M059J (cell line): ENCODE data around the gene HOOK2. TPM values are rescaled to one million over a fixed set of nuclear protein-coding genes. Genes with fewer than 3 reads are reported as not detected.
A peak's percentile ranks its signal among the peaks of the same experiment; 100 is the strongest.

Experiments
- DNase-seq: peaks from one replicate; pipeline ENCODE4 v3.0.0-alpha.2; 2012; ENCODE audit warnings: low read depth
- total RNA-seq: library from RNA; depleted of rRNA; stranded (reverse); fragments of >200 nt; shearing (Covaris generic); gene quantifications from 2 replicates; pipeline ENCODE4 v1.2.3, GENCODE V29; 2014

HOOK2 gene
- total RNA-seq, 1 experiment from 2014 or later, result 8.4 TPM

DNA sequence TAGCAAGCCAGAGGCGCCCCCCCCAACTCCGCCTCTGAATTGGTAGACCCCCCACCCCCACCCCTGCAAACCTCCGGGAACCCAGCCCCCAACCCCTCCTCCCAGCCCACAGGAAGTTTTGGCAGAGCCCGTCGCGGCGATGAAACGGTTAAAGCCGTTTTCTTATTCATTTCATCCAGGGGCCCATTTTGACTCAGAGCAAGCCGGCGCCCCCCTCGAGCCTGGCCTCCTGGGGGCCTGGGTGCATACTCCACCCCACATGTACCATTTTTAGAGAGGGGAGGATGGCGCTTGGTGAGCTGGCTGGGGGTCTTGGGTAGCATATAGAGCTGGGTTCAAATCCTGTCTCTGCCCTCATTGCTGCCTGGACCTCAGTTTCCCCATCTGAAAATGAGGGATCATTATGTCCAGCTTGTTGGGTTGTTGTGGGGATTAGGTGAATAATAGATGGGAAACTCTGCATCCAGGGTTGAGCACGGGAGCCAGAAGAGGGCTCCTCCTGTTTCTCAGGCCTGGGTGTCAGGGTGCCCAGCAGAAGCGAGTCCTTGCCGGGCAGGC lies 8.0 kb upstream of the HOOK2 start:
- no peak for DNase-seq

GRCh38 chr19:12782424-12783290 lies 7.3 kb upstream of the HOOK2 start:
- peak; percentile 77 for DNase-seq

GRCh38 chr19:12782174-12782423 lies 6.7 kb upstream of the HOOK2 start:
- no peak for DNase-seq

- peak; percentile 69 for DNase-seq
Observed at GRCh38 chr19:12779162-12779993, 4.0 kb upstream of the HOOK2 start.

DNA sequence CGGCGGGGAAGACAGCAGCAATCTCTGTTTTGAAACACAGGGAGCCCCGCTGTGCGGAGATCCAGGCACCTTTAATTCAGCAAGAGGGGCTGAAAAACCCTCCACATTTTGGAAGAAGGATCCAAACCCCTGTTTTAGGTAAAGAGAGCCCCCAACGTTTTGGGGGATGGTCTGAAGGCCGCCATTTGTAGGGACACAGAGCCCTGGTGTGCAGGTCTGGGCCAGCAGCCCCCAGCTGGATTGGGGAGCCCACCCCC lies 3.5 kb upstream of the HOOK2 start:
- no peak for DNase-seq

- peak; percentile 82 for DNase-seq
Observed at GRCh38 chr19:12778017-12778904, 2.9 kb upstream of the HOOK2 start.

DNA sequence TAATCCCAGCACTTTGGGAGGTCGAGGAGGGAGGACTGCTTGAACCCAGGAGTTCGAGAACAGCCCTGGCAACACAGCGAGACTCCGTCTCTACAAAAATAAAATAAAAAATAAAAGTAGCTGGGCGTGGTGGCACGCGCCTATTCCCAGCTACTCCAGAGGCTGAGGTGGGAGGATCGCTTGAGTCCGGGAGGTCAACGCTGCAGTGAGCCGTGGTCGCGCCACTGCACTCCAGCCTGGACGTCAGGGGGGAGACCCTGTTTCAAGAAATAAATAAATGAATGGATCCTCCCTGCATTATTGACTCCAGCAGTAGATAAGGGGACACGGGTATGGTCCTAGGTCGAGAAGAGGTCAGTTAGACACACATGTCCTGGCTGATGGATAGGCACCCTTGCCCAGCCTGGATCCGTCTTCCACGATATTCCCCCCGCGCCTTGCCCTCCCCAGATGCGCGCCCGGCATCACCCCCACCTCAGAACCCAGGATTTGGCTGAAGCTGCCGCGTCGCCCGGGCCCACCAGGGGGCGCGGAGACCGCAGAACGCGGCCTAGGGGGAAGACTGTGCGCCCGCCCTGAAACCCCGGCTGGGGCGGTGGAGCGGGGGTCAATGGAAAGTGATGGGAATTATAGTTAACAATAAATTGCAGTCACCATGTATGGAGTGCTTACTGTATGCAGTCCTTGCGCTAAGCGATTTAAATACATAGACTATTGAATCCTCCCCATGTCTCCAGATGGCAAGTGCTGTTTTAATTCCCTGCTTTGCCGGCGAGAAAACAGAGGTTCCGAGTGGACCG lies 2.1 kb upstream of the HOOK2 start:
- peak; percentile 74 for DNase-seq

DNA sequence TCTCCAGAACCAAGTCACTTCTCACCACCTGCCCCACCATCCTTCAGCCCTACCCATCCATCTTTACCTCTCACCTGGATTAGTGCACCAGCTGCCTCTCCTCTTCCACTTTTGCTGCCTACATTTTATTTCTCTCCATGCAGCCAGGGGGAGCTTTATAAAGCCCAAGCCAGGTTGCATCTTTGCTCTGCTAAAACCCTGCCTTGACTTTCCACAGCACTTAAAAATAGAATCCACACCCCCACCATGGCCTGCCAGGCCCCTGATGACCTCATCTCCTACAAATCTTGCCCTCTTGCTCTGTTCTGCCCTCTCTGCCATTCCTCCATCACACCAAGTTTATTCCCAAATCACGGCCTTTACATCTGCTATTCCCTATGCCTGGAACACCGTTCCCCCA lies 1.8 kb downstream of the HOOK2 start:
- peak; percentile 52 for DNase-seq

DNA sequence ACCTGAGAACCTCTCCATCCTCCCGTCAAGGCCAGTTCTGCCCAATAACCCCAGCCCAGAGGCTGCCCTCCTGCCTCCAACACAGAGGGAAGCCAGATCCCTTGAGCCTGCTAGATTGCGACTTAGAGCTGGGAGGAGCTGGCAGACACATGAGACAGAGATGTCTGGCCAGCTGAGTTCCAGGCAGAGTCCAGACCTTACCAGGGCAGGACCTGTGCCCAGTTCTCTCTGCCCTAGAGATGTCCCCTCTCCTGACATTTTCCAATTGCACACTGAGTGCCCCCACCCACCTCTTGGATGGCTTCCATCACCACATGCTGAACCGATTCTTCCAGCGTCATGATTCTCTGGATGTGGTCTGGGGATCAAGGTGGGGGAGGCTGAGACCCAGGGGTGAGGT lies 3.0 kb downstream of the HOOK2 start:
- no peak for DNase-seq

GRCh38 chr19:12770922-12771321 lies 4.4 kb downstream of the HOOK2 start:
- DNase-seq, result no peak

GRCh38 chr19:12769689-12770088 lies 5.7 kb downstream of the HOOK2 start:
- no peak for DNase-seq

DNA sequence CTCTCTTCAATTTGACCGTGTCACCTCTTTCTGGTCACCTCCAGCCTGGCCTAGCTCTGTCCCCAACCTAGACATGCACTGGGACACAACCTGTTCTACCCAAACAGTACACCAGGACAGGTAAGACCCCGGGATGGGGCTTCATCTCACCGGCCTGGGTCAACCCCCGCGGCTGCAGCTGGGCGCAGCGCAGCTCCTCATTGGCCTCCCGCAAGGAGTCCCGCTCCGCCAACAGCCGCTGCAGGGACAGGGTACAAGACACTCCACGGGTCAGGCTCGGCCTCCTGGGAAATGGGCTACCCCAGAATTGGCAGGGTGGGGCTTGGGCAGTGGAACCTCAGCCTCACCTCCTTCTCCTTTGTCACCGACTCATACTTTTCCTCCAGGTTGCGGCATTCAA lies 7.7 kb downstream of the HOOK2 start:
- no peak for DNase-seq

GRCh38 chr19:12767150-12767549 lies 8.2 kb downstream of the HOOK2 start:
- DNase-seq, result no peak

GRCh38 chr19:12766051-12766521 lies 9.3 kb downstream of the HOOK2 start:
- peak; percentile 64 for DNase-seq

DNA sequence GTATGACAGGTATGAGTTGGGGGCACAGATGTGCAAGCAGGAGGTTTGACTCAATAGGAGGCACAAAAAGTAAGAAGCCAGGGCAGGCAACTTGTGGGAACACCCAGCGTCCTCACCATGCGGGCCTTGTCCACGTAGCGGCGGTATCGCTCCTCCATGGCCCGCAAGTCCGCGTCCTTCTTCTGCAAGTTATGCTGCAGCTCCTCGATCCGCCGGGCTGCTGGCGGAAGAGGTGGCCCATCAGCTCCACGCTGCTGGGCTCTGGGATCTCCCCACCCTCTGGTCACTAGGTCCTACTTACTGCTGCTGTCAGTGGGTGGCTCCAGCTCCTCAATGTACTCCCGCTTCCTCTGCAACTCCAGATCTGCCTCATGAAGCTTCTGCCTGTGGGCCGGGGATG lies 10.7 kb downstream of the HOOK2 start:
- no peak for DNase-seq

GRCh38 chr19:12763100-12763499 lies 12.3 kb downstream of the HOOK2 start:
- DNase-seq, result no peak

GRCh38 chr19:12759686-12760085 lies 15.7 kb downstream of the HOOK2 start:
- DNase-seq, result no peak

GRCh38 chr19:12757544-12758274 lies 17.6 kb downstream of the HOOK2 start:
- DNase-seq, result peak; percentile 58

DNA sequence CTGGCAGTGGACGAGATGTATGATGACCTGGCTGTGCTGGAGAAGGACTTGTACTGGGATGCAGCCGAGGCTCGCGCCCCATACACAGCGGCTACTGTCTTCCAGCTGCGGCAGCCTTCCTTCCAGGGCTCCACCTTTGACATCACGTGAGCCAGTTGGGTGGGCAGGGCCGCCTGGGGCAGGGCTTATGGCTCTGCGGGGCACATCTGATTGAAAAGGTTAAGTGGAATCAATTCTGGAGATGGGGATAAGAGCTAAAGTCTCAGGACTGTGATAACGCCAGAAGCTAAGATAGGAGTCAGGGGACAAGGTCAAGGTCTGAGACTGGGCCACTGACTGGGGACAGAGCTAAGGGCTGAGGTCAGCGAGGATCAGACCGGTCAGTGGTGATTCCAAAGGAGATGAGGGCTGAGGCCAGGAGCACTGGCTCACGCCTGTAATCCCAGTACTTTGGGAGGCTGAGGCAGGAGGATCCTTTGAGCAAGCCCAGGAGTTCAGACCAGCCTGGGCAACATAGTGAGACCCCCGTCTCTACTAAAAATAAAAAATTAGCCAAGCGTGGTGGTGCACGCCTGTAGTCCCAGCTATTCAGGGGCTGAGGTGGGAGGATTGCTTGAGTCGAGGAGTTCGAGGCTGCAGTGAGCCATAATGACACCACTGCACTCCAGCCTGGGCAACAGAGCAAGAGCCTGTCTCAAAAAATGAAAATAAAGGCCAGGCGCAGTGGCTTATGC lies 19.0 kb downstream of the HOOK2 start:
- DNase-seq, result no peak
